Stomach (tissue), 4 donors: ENCODE data around the gene NKPD1.

ENCODE experiments used
- EP300 ChIP-seq: sonication (generic); formaldehyde crosslinking; IDR thresholded peaks from one replicate; pipeline ENCODE4 v1.6.1; 2017; ENCODE audit warnings: antibody characterized with exemption
- POLR2A ChIP-seq, 4 donors: fragments of 450-650 bp; IDR thresholded peaks; one replicate each; pipeline ENCODE4 v1.6.1; 2016; ENCODE audit warnings: antibody characterized with exemption in 4 of 4, control low read depth in 2 of 4, mild to moderate bottlenecking in 1 of 4, moderate library complexity in 1 of 4
- POLR2AphosphoS5 ChIP-seq, 3 donors: sonication (generic); formaldehyde crosslinking; IDR thresholded peaks; one replicate each; pipeline ENCODE4 v1.6.1; 2016; ENCODE audit warnings: antibody characterized with exemption in 3 of 3
- TF ChIP-seq, protein P1 (sequence below), 7 experiments: fragments of 450-650 bp in 4 of 7; fragments of 200-600 bp in 3 of 7; sonication (generic) in 3 of 7; IDR thresholded peaks; one replicate each; pipeline ENCODE4 v1.5.1; 2016 to 2019; ENCODE audit warnings: antibody characterized with exemption in 7 of 7, control low read depth in 2 of 7, mild to moderate bottlenecking in 1 of 7

DNA sequence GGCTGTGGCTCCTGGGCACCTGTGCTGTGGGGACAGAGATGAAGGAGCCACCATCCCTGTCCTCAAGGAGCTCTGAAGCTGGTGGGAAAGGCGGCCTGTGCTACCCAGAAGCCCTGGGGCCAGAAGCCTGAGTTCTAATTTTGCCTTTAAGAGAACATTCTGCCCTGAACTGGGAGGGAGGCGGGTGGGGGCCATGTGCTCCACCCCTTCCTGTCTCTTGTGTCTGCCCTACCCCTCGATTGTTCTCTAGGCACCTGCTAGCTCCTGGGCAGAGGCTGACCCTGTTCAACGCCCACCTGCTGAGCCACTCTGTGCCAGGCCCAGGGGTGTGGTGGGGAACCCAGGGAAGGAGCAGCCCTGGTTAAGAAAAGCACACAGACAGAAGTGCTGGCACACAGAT is 11.4 kb upstream of the NKPD1 start:
- TF ChIP-seq, protein P1, sequence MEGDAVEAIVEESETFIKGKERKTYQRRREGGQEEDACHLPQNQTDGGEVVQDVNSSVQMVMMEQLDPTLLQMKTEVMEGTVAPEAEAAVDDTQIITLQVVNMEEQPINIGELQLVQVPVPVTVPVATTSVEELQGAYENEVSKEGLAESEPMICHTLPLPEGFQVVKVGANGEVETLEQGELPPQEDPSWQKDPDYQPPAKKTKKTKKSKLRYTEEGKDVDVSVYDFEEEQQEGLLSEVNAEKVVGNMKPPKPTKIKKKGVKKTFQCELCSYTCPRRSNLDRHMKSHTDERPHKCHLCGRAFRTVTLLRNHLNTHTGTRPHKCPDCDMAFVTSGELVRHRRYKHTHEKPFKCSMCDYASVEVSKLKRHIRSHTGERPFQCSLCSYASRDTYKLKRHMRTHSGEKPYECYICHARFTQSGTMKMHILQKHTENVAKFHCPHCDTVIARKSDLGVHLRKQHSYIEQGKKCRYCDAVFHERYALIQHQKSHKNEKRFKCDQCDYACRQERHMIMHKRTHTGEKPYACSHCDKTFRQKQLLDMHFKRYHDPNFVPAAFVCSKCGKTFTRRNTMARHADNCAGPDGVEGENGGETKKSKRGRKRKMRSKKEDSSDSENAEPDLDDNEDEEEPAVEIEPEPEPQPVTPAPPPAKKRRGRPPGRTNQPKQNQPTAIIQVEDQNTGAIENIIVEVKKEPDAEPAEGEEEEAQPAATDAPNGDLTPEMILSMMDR (IDR thresholded peaks at IDR 0.05): no peak
- TF ChIP-seq POLR2A (IDR thresholded peaks at IDR 0.05): no peak
- TF ChIP-seq POLR2AphosphoS5 (IDR thresholded peaks at IDR 0.05): no peak
- TF ChIP-seq EP300: no peak
